ENCODE results near the gene WDFY4. TPM values are rescaled to one million over a fixed set of nuclear protein-coding genes. Genes with fewer than 3 reads are reported as not detected.

Gene WDFY4
- total RNA-seq, 6 donors from 2014 or later, result 10.1 to 48.9 (median 32.1) TPM

- WGBS, 2 donors, result 80 to 82% methylated on average over 4 of the region's 4 CpGs
- ATAC-seq (ENCODE audit: low FRiP score in 2 of 2) (no peak), DNase-seq (no peak)
- peaks cover 4 to 28% (median 11%) of the 10 kb centered on the region in 4 donors for H3K4me1 ChIP-seq
- H3K36me3 ChIP-seq, result no peaks in the 10 kb centered on the region
- H3K27me3 ChIP-seq, result no peaks in the 10 kb centered on the region
- no peak for TF ChIP-seq EP300 (IDR thresholded peaks at IDR 0.05)
- no peak for TF ChIP-seq POLR2AphosphoS5 (IDR thresholded peaks at IDR 0.05)
- TF ChIP-seq POLR2A (IDR thresholded peaks at IDR 0.05), result no peak
- no peak for TF ChIP-seq CTCF (IDR thresholded peaks at IDR 0.05)
- no peaks in the 10 kb centered on the region for H3K9me3 ChIP-seq
- no peak overlapping the region for H3K4me3 ChIP-seq
- peak overlapping the region in 2 of 4 donors; percentile 33 to 35 for H3K27ac ChIP-seq
Measured at GRCh38 chr10:48803801-48804584, 119.3 kb downstream of the WDFY4 start.

DNA sequence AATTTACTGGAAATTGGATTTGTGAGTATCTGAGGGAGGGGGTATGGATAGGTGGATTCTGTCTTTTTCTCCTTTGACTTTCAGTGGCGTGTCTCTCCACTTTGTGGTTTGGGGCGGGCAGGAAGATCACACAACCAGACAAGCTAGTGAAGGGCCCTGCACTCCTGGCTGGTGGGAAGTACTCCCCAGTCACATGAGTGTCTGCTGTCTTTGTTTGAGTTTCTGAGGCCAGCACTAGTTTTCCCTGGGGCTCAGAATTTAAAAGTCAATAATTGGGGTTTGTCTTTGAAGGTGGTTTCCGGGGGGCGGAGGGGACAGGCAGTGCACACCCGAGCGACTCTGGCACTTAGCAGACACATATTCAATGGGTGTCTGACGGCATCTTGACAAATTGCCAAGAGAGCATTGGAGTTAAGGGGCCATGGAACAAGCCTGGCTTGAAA lies 120.1 kb downstream of the WDFY4 start:
- ATAC-seq (ENCODE audit: low FRiP score in 2 of 2) (peak in 1 of 2 donors; percentile 38), DNase-seq (peak in 1 of 2 donors; percentile 58)
- peak overlapping the region in 1 of 4 donors; percentile 35 for H3K27ac ChIP-seq
- TF ChIP-seq EP300 (IDR thresholded peaks at IDR 0.05) (no peak), POLR2A (IDR thresholded peaks at IDR 0.05) (no peak), CTCF (IDR thresholded peaks at IDR 0.05) (no peak), POLR2AphosphoS5 (IDR thresholded peaks at IDR 0.05) (no peak)
- no peaks in the 10 kb centered on the region for H3K36me3 ChIP-seq
- no peaks in the 10 kb centered on the region for H3K27me3 ChIP-seq
- no peaks in the 10 kb centered on the region for H3K9me3 ChIP-seq
- H3K4me3 ChIP-seq, result no peak overlapping the region
- 12 to 14% methylated on average over 6 to 7 of the region's 7 CpGs for WGBS, 2 donors
- H3K4me1 ChIP-seq, result peaks cover 4 to 28% (median 11%) of the 10 kb centered on the region in 4 donors

- TF ChIP-seq CTCF (IDR thresholded peaks at IDR 0.05), result no peak
- no peak for TF ChIP-seq EP300 (IDR thresholded peaks at IDR 0.05)
- TF ChIP-seq POLR2AphosphoS5 (IDR thresholded peaks at IDR 0.05), result no peak
- no peak for TF ChIP-seq POLR2A (IDR thresholded peaks at IDR 0.05)
- WGBS, 2 donors, result 60 to 80% methylated on average over 1 of the region's 1 CpG
- no peaks in the 10 kb centered on the region for H3K27me3 ChIP-seq
- peaks cover 4 to 28% (median 11%) of the 10 kb centered on the region in 4 donors for H3K4me1 ChIP-seq
- H3K9me3 ChIP-seq, result no peaks in the 10 kb centered on the region
- no peaks in the 10 kb centered on the region for H3K36me3 ChIP-seq
- H3K4me3 ChIP-seq, result no peak overlapping the region
- ATAC-seq (ENCODE audit: low FRiP score in 2 of 2) (peak in 1 of 2 donors; percentile 8), DNase-seq (no peak)
- H3K27ac ChIP-seq, result peak overlapping the region in 1 of 4 donors; percentile 35
Measured at GRCh38 chr10:48805411-48805810, 120.7 kb downstream of the WDFY4 start.

DNA sequence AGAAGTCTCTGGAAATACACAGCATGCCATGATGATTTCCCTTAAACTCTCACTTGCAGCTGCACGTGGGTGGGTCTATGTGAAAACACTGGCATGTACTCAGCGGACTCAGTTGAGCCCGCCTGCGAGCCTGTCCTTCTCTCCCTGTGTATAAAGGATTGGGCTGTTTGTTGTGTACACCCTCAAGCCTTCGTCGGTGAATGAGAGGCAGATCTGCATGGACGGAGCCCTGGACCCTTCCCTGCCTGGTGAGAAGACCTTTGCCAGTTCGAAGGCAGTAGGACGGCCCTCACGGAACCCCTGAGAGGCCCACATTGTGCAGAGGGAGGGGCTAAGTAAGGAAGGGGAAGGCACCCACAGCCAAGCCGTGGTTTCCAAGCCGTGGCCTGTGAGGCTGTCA lies 121.2 kb downstream of the WDFY4 start:
- no peaks in the 10 kb centered on the region for H3K9me3 ChIP-seq
- peak; percentile 27 to 60 for ATAC-seq (ENCODE audit: low FRiP score in 2 of 2)
- no peak overlapping the region for H3K4me3 ChIP-seq
- 57 to 78% methylated on average over 11 to 12 of the region's 12 CpGs for WGBS, 2 donors
- no peak for TF ChIP-seq POLR2A (IDR thresholded peaks at IDR 0.05)
- TF ChIP-seq EP300 (IDR thresholded peaks at IDR 0.05), result no peak
- TF ChIP-seq POLR2AphosphoS5 (IDR thresholded peaks at IDR 0.05), result no peak
- no peak for TF ChIP-seq CTCF (IDR thresholded peaks at IDR 0.05)
- no peaks in the 10 kb centered on the region for H3K36me3 ChIP-seq
- no peak for DNase-seq
- H3K4me1 ChIP-seq, result peaks cover 2 to 27% (median 10%) of the 10 kb centered on the region in 4 donors
- H3K27ac ChIP-seq, result no peak overlapping the region
- H3K27me3 ChIP-seq, result no peaks in the 10 kb centered on the region
